Suprapubic skin (tissue), 4 donors: Measurements from ENCODE around the gene PARK7. TPM values are rescaled to one million over a fixed set of nuclear protein-coding genes. Genes with fewer than 3 reads are reported as not detected.

Source experiments
- DNase-seq, 2 donors: peaks; one replicate each; pipeline ENCODE4 v3.0.0-alpha.2; 2019; ENCODE audit warnings: low spot score in 2 of 2
- H3K27ac ChIP-seq: fragments of 200-600 bp; sonication (generic); one replicate; pipeline ENCODE4 v1.5.1; 2019
- H3K27me3 ChIP-seq: fragments of 200-600 bp; sonication (generic); one replicate; pipeline ENCODE4 v1.5.1; 2019
- H3K36me3 ChIP-seq: fragments of 200-600 bp; sonication (generic); one replicate; pipeline ENCODE4 v1.5.1; 2019
- H3K4me1 ChIP-seq: fragments of 200-600 bp; sonication (generic); one replicate; pipeline ENCODE4 v1.5.1; 2019
- H3K4me3 ChIP-seq: fragments of 200-600 bp; sonication (generic); one replicate; pipeline ENCODE4 v1.5.1; 2019; ENCODE audit warnings: mild to moderate bottlenecking
- H3K9me3 ChIP-seq: fragments of 200-600 bp; sonication (generic); one replicate; pipeline ENCODE4 v1.5.1; 2019
- CTCF ChIP-seq, 2 donors: fragments of 200-600 bp in 1 of 2; fragments of 450-650 bp in 1 of 2; sonication (generic) in 1 of 2; IDR thresholded peaks; one replicate each; pipeline ENCODE4 v1.5.1; 2016 to 2019; ENCODE audit warnings: antibody characterized with exemption in 2 of 2, mild to moderate bottlenecking in 1 of 2, moderate library complexity in 1 of 2
- EP300 ChIP-seq: sonication (generic); formaldehyde crosslinking; IDR thresholded peaks from one replicate; pipeline ENCODE4 v1.6.1; 2017; ENCODE audit warnings: antibody characterized with exemption
- POLR2A ChIP-seq, 2 donors: fragments of 450-650 bp; IDR thresholded peaks; one replicate each; pipeline ENCODE4 v1.6.1; 2017; ENCODE audit warnings: antibody characterized with exemption in 2 of 2, mild to moderate bottlenecking in 2 of 2, moderate library complexity in 2 of 2
- POLR2AphosphoS5 ChIP-seq, 3 donors: sonication (generic); formaldehyde crosslinking; IDR thresholded peaks; one replicate each; pipeline ENCODE4 v1.6.1; 2017; ENCODE audit warnings: antibody characterized with exemption in 3 of 3
- WGBS: methylation state at CpG from one replicate; pipeline ENCODE4 v1.1.5; 2018; 5-methylcytosine and 5-hydroxymethylcytosine counted together
- total RNA-seq, 4 donors: library from RNA; depleted of rRNA; stranded (reverse); fragments of >200 nt; gene quantifications; one replicate each; pipeline ENCODE4 v1.1.0, GENCODE V29; 2016

Gene PARK7
- total RNA-seq, 4 donors from 2014 or later, result 74.0 to 94.1 (median 85.2) TPM

GRCh38 chr1:7940034-7940433 lies 21.5 kb upstream of the PARK7 start:
- H3K36me3 ChIP-seq, result no peaks in the 10 kb centered on the region
- no peak overlapping the region for H3K27ac ChIP-seq
- no peak for DNase-seq
- H3K27me3 ChIP-seq, result peaks cover 35% of the 10 kb centered on the region
- H3K4me1 ChIP-seq, result peaks cover 11% of the 10 kb centered on the region
- TF ChIP-seq POLR2AphosphoS5 (IDR thresholded peaks at IDR 0.05) (no peak), EP300 (no peak), CTCF (IDR thresholded peaks at IDR 0.05) (no peak), POLR2A (IDR thresholded peaks at IDR 0.05) (no peak)
- H3K9me3 ChIP-seq, result no peaks in the 10 kb centered on the region
- no peak overlapping the region for H3K4me3 ChIP-seq
- 61% methylated on average over 3 of the region's 3 CpGs for WGBS

GRCh38 chr1:7940745-7941436 lies 20.6 kb upstream of the PARK7 start, which contains the start of gene TNFRSF9:
Gene TNFRSF9, minus strand, starts transcription at chr1:7940839. Its CDS starts 845 bp downstream, at chr1:7939994.
- Histone ChIP-seq H3K9me3 (no peaks in the 10 kb centered on the region), H3K27ac (no peak within 1 kb of the TSS), H3K36me3 (no peaks in the 10 kb centered on the region), H3K27me3 (peaks cover 26% of the 10 kb centered on the region), H3K4me3 (no peak within 1 kb of the TSS), H3K4me1 (peaks cover 11% of the 10 kb centered on the region)
- 58% methylated on average over 14 of the region's 14 CpGs for WGBS
- no peak for DNase-seq
- TF ChIP-seq EP300 (no peak), POLR2A (IDR thresholded peaks at IDR 0.05) (no peak), POLR2AphosphoS5 (IDR thresholded peaks at IDR 0.05) (no peak), CTCF (IDR thresholded peaks at IDR 0.05) (no peak)

- H3K4me3 ChIP-seq, result no peak overlapping the region
- DNase-seq, result no peak
- H3K9me3 ChIP-seq, result no peaks in the 10 kb centered on the region
- no peaks in the 10 kb centered on the region for H3K36me3 ChIP-seq
- no peak overlapping the region for H3K27ac ChIP-seq
- H3K4me1 ChIP-seq, result peaks cover 11% of the 10 kb centered on the region
- 79% methylated on average over 9 of the region's 9 CpGs for WGBS
- H3K27me3 ChIP-seq, result peaks cover 21% of the 10 kb centered on the region
- no peak for TF ChIP-seq EP300
- TF ChIP-seq POLR2A (IDR thresholded peaks at IDR 0.05), result no peak
- TF ChIP-seq POLR2AphosphoS5 (IDR thresholded peaks at IDR 0.05), result no peak
- no peak for TF ChIP-seq CTCF (IDR thresholded peaks at IDR 0.05)
Observed at GRCh38 chr1:7941437-7941793, 20.1 kb upstream of the PARK7 start.

GRCh38 chr1:7942214-7942921 lies 19.1 kb upstream of the PARK7 start:
- H3K27ac ChIP-seq, result no peak overlapping the region
- H3K36me3 ChIP-seq, result no peaks in the 10 kb centered on the region
- peak in 1 of 2 donors; percentile 22 for TF ChIP-seq CTCF (IDR thresholded peaks at IDR 0.05)
- no peak for TF ChIP-seq POLR2AphosphoS5 (IDR thresholded peaks at IDR 0.05)
- WGBS, result 11% methylated on average over 25 of the region's 40 CpGs
- DNase-seq, result peak; percentile 71 to 84
- peaks cover 11% of the 10 kb centered on the region for H3K27me3 ChIP-seq
- H3K4me1 ChIP-seq, result peaks cover 11% of the 10 kb centered on the region
- H3K9me3 ChIP-seq, result no peaks in the 10 kb centered on the region
- H3K4me3 ChIP-seq, result peak overlapping the region; percentile 37

GRCh38 chr1:7943251-7943650 lies 18.3 kb upstream of the PARK7 start:
- Histone ChIP-seq H3K9me3 (no peaks in the 10 kb centered on the region), H3K36me3 (no peaks in the 10 kb centered on the region), H3K4me1 (peaks cover 11% of the 10 kb centered on the region), H3K4me3 (no peak overlapping the region), H3K27me3 (peaks cover 10% of the 10 kb centered on the region), H3K27ac (no peak overlapping the region)
- 79% methylated on average over 2 of the region's 2 CpGs for WGBS
- no peak for DNase-seq
- TF ChIP-seq EP300 (no peak), POLR2A (IDR thresholded peaks at IDR 0.05) (no peak), CTCF (IDR thresholded peaks at IDR 0.05) (no peak), POLR2AphosphoS5 (IDR thresholded peaks at IDR 0.05) (no peak)
